GM12801 (cell line): Measurements from ENCODE around the gene CPA4.

Source experiments
- TF ChIP-seq, protein P1 (sequence below): IDR thresholded peaks from one replicate; pipeline ENCODE4 v1.5.1; 2011; ENCODE audit warnings: control low read depth; ENCODE audit not compliant: insufficient read length; ENCODE audit errors: extremely low read depth

Gene CPA4

DNA sequence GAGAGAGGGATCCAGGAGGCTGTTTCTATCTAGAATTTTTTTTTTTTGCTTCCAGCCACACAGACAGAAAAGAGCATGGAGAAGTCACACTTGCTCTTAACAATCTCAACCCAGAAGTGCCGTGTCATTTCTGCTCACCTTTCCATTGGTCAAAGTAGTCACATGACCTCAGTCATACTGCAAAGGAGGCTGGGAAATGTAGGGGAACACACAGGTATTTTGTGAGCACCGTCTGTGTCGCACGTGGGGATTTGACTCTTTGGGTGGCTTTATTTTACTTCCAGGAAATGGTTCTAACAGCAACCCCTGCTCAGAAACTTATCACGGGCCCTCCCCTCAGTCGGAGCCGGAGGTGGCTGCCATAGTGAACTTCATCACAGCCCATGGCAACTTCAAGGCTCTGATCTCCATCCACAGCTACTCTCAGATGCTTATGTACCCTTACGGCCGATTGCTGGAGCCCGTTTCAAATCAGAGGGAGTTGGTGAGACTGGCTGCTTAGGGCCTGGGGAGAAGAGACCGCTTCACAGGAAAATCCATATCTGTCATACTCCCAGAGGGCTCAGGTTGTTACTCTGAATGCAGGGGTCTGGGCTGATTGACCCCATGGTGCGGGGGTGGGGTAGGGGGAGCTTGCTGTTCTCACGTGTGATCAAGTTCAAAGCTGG, 74.3 kb downstream of the CPA4 start:
- TF ChIP-seq, protein P1, sequence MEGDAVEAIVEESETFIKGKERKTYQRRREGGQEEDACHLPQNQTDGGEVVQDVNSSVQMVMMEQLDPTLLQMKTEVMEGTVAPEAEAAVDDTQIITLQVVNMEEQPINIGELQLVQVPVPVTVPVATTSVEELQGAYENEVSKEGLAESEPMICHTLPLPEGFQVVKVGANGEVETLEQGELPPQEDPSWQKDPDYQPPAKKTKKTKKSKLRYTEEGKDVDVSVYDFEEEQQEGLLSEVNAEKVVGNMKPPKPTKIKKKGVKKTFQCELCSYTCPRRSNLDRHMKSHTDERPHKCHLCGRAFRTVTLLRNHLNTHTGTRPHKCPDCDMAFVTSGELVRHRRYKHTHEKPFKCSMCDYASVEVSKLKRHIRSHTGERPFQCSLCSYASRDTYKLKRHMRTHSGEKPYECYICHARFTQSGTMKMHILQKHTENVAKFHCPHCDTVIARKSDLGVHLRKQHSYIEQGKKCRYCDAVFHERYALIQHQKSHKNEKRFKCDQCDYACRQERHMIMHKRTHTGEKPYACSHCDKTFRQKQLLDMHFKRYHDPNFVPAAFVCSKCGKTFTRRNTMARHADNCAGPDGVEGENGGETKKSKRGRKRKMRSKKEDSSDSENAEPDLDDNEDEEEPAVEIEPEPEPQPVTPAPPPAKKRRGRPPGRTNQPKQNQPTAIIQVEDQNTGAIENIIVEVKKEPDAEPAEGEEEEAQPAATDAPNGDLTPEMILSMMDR = no peak

DNA sequence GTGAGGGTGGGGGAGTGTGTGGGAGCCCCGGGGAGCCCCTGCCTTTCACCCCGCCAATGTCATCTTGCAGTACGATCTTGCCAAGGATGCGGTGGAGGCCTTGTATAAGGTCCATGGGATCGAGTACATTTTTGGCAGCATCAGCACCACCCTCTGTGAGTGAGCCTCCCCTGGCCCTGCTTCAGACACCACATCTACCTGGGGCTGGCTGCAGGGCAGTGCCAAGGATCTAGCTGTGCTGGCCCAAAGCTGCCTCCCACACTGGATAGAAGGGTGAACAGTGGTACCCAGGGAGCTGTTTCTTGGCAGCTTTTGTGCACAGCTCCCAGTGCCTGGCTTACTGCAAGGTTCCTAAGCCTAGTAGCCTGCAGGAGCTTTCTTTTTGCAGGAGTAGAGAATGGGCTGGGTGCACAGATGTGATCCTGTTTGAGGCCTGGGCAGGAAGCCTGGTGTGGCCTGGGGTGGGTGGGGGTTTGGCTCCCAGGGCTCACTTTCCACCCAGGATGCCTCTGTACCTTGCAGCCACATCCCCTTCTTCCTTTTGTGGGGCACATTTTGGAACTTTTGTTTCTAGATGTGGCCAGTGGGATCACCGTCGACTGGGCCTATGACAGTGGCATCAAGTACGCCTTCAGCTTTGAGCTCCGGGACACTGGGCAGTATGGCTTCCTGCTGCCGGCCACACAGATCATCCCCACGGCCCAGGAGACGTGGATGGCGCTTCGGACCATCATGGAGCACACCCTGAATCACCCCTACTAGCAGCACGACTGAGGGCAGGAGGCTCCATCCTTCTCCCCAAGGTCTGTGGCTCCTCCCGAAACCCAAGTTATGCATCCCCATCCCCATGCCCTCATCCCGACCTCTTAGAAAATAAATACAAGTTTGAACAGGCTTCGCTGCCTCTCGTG, 75.1 kb downstream of the CPA4 start:
- TF ChIP-seq, protein P1 = no peak

DNA sequence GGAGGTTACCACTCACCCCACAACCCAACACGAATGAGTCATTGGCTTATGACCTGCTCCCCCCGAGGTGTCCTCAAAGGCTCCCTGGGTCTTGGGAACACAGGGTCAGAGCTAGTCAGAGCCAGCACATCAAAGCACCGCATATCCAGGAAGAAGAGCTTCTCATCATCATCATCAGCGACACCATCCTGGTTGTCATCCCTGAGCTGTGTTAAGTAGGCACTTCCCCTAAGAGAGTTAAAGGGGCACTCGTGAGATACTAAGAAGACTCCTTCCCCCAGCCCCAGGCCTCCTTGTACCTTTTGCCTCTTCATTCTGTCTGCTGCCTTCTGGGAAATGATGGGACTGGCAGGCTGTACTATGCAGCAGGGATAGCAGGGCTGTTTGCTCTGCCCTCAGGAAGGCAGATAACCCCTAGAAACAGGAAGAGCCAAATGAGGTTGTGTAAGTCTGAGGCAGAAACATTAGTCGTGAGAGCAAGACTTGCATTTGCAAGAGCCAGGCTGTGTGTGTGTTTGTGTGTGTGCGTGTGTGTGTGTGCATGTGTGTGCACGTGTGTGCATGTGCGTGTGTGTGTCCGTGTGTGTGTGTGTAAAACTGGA, 76.2 kb downstream of the CPA4 start:
- TF ChIP-seq, protein P1 = no peak

DNA sequence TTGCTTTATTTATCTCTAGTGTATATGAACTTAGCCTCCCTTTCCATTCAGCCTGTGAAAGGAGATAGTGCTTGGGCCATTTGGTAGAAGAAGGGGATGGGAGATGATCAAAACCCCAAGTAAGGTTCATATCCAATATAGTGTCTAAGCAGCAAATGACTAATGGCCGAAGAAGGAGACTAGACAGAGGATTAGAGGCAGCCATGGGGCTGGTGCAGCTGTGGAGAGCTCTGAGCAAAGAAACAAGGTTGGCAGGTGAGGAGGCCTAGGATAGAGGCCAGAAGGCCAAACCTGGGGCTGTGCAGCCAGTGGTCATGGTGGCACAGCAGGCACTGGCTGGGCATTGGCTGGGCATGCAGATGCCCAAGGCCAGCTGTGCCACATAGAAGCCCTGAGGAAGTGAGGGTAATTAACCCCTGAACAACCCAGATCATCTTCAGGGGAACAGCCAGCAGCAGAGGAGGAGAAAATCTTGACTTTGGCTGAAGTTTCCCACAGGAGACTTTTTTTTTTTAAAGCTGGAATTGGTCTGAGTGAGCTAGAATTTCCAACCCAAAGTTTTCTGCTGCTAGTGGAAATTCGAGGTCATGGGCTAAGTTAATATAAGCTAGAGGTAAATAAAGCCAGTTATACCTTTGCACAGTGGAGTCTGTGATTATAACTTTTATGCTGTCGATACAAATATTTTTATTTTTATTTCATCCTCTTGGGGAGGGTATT, 77.0 kb downstream of the CPA4 start:
- TF ChIP-seq, protein P1 = no peak

DNA sequence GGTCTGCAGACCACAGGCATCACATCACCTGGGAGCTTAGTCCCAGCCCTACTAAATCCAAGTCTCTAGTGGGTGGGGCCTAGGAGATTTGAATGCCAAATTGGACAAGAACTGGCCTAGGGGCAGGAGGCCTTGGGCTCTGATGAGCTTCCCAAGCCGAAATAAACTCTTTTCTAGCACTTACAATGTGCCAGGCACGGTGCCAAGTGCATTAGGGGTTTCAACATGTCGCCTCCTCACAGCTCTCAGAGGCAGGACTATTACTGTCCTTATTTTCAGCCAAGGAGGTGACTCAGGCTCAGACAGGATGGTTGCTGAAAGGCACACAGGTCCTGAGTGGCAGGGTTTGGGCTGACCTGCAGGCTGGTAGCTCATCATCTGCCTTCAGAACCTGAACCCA, 78.1 kb downstream of the CPA4 start:
- TF ChIP-seq, protein P1 = no peak

DNA sequence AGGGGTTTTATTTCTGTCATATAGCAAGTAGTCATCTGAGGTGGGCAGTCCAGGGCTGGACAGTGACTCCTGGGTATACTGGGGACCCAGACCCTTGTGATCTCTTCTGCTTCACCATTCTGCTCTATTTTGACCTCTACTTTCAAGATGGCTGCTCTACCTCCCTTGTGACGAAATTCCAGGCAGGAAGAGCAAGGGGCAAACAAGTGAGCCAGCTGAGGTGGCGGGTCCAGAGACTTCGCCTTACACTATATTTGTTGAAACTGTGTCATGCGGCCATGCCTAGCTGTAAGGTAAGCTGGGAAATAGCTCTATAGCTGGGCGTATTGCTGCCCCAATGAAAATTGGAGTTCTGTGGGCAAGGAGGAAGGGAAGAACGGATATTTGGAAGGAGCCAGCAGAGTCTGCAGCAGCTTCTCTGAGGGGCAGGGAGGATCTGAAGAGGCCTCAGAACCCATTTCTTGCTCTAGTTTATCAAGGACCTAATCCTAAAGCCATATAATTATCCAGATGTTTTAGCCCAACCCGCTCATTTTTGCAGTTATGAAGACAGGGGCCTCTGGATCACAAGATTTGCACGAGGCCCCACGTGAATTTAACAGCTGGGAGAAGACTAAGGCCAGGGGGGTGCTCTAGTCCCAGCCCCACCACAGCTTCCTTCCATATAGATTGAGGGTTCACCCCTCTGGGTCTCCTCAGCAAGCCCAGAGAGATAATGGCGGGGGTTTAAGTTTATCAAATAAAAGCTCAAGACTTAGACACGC, 79.6 kb downstream of the CPA4 start:
- TF ChIP-seq, protein P1 = no peak
